Tibial nerve (tissue), 4 donors: ENCODE data around the gene COMTD1. TPM values are rescaled to one million over a fixed set of nuclear protein-coding genes. Genes with fewer than 3 reads are reported as not detected.
"Not testable (repeated sequence)": the region's sequence is repeated elsewhere in the genome, so short reads cannot be mapped to it uniquely, and the experiment has no call there.

Experiments
- DNase-seq, 2 donors: peaks; one replicate each; pipeline ENCODE4 v3.0.0-alpha.2; 2019; ENCODE audit warnings: low spot score in 2 of 2
- H3K27ac ChIP-seq, 4 donors: fragments of 200-600 bp; sonication (generic) in 3 of 4; one replicate each; pipeline ENCODE4 v1.5.1; 2017 to 2019; ENCODE audit warnings: mild to moderate bottlenecking in 1 of 4
- H3K27me3 ChIP-seq, 2 donors: fragments of 200-600 bp; sonication (generic) in 1 of 2; one replicate each; pipeline versions ENCODE4 v1.5.1 to v1.6.0; 2017 to 2019
- H3K36me3 ChIP-seq, 3 donors: fragments of 200-600 bp; sonication (generic); one replicate each; pipeline ENCODE4 v1.5.1; 2018 to 2019
- H3K4me1 ChIP-seq, 4 donors: fragments of 200-600 bp; sonication (generic) in 3 of 4; one replicate each; pipeline ENCODE4 v1.5.1; 2017 to 2019
- H3K4me3 ChIP-seq, 4 donors: fragments of 200-600 bp; sonication (generic) in 3 of 4; one replicate each; pipeline ENCODE4 v1.5.1; 2017 to 2019; ENCODE audit warnings: mild to moderate bottlenecking in 1 of 4, moderate library complexity in 1 of 4
- H3K9me3 ChIP-seq, 4 donors: fragments of 200-600 bp; sonication (generic) in 3 of 4; one replicate each; pipeline ENCODE4 v1.5.1; 2017 to 2019
- CTCF ChIP-seq, 5 experiments: fragments of 200-600 bp in 3 of 5; fragments of 450-650 bp in 2 of 5; sonication (generic) in 3 of 5; IDR thresholded peaks; one replicate each; pipeline ENCODE4 v1.5.1; 2016 to 2019; ENCODE audit warnings: antibody characterized with exemption in 5 of 5, mild to moderate bottlenecking in 3 of 5, moderate library complexity in 2 of 5
- EP300 ChIP-seq, 2 donors: sonication (generic); formaldehyde crosslinking; IDR thresholded peaks; one replicate each; pipeline ENCODE4 v1.6.1; 2017; ENCODE audit warnings: antibody characterized with exemption in 2 of 2, mild to moderate bottlenecking in 1 of 2
- POLR2A ChIP-seq, 2 donors: fragments of 450-650 bp; IDR thresholded peaks; one replicate each; pipeline ENCODE4 v1.6.1; 2017; ENCODE audit warnings: antibody characterized with exemption in 2 of 2, mild to moderate bottlenecking in 2 of 2, moderate library complexity in 2 of 2
- WGBS, 2 donors: methylation state at CpG; one replicate each; pipeline ENCODE4 v1.1.5; 2018; 5-methylcytosine and 5-hydroxymethylcytosine counted together
- total RNA-seq, 4 donors: library from RNA; depleted of rRNA; stranded (reverse); fragments of >200 nt; gene quantifications; one replicate each; pipeline ENCODE4 v1.1.0, GENCODE V29; 2016

COMTD1 gene
- total RNA-seq, 4 donors from 2014 or later = 18.1 to 47.4 (median 31.6) TPM

GRCh38 chr10:75202321-75203045, 33.3 kb downstream of the COMTD1 start:
- no peak for DNase-seq
- Histone ChIP-seq H3K27me3 (no peaks in the 10 kb centered on the region), H3K9me3 (no peaks in the 10 kb centered on the region), H3K36me3 (no peaks in the 10 kb centered on the region), H3K27ac (peak overlapping the region; percentile 23 to 66 (median 48)), H3K4me1 (peaks cover 0 to 23% (median 0%) of the 10 kb centered on the region in 4 donors), H3K4me3 (no peak overlapping the region)
- whole genome bisulfite sequencing, 2 donors = 67 to 86% methylated on average over 1 of the region's 1 CpG
- TF ChIP-seq EP300 (IDR thresholded peaks at IDR 0.05) (no peak), POLR2A (IDR thresholded peaks at IDR 0.05) (no peak), CTCF (IDR thresholded peaks at IDR 0.05) (no peak)

DNA sequence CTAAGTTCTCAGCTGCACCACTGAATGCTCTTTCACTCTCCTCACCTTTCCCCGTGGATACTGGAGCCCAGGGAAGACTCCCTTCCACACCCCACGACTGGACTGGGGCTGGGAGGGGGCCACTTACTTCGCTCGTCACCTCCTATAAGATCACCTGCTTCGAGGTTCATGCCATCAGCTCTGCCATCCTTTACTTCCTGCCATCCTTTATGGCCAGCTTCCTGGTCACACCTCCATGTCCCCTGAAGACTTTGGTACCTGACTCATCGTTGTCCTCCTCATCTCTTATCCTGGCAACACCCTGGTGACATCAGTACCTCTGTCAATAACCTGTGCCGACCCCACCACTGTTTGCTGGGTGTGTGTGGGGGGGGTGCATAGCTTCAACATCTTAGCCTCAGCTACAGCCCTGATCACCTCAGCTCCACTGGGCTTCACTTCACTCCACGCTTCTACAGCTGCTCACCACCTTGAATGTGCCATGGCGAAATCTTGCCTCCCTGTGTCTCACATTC, 33.9 kb downstream of the COMTD1 start:
- no peak for TF ChIP-seq POLR2A (IDR thresholded peaks at IDR 0.05)
- TF ChIP-seq EP300 (IDR thresholded peaks at IDR 0.05) = no peak
- H3K36me3 ChIP-seq = no peaks in the 10 kb centered on the region
- 82 to 86% methylated on average over 9 of the region's 9 CpGs for WGBS, 2 donors
- H3K4me3 ChIP-seq = no peak overlapping the region
- peaks cover 0 to 29% (median 0%) of the 10 kb centered on the region in 4 donors for H3K4me1 ChIP-seq
- no peaks in the 10 kb centered on the region for H3K27me3 ChIP-seq
- H3K9me3 ChIP-seq = no peaks in the 10 kb centered on the region
- no peak for DNase-seq
- H3K27ac ChIP-seq = peak overlapping the region in 3 of 4 donors; percentile 23 to 66 (median 24)

DNA sequence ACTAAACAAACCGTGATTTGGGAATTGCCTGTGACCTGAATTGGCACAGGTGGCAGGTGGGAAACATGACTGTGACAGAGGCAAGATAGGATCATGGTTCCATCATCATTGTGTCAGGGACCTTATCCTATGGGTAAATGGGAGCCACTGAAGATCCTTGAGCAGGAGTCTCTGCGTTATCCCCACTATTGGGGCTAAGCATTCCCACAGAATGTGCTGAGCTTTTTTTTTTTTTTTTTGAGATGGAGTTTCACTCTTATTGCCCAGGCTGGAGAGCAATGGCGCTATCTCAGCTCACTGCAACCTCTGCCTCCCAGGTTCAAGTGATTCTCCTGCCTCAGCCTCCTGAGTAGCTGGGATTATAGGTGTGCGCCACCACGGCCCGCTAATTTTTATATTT, 35.8 kb downstream of the COMTD1 start:
- H3K36me3 ChIP-seq, H3K4me3 ChIP-seq, H3K9me3 ChIP-seq, DNase-seq, H3K27me3 ChIP-seq: not testable (repeated sequence)
- Histone ChIP-seq H3K27ac (peak overlapping the region in 2 of 4 donors; percentile 1 to 84), H3K4me1 (peaks cover 0 to 33% (median 0%) of the 10 kb centered on the region in 4 donors)
- 74 to 79% methylated on average over 6 of the region's 6 CpGs for WGBS, 2 donors

- DNase-seq = no peak
- H3K4me1 ChIP-seq = peaks cover 0 to 28% (median 0%) of the 10 kb centered on the region in 4 donors
- no peaks in the 10 kb centered on the region for H3K36me3 ChIP-seq
- H3K27ac ChIP-seq = peak overlapping the region in 2 of 4 donors; percentile 65 to 84
- no peaks in the 10 kb centered on the region for H3K9me3 ChIP-seq
- 42 to 49% methylated on average over 2 of the region's 2 CpGs for WGBS, 2 donors
- TF ChIP-seq POLR2A (IDR thresholded peaks at IDR 0.05) (no peak), EP300 (IDR thresholded peaks at IDR 0.05) (no peak), CTCF (IDR thresholded peaks at IDR 0.05) (no peak)
- H3K27me3 ChIP-seq = no peaks in the 10 kb centered on the region
- no peak overlapping the region for H3K4me3 ChIP-seq
These were observed 37.9 kb downstream of the COMTD1 start for GRCh38 chr10:75197906-75198305.

DNA sequence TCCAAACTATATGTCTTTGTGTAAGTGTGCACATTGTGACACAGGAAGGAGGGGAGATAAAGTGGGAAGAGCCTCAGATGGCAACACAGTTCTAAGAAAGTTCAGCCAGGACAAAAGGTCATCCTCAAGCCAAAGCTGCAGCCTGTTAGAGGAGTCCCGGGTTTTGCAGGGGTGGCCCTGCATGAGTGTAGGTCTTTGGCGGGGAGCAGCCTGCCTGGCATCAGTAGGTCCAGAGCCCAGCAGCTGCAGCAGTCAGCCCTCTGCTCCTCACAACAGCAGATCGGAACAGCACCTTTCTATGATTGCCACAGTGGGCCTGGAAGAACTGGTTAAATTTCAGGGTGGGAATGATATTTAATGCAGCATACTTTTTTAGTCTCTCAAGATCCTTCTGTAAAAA, 38.7 kb downstream of the COMTD1 start:
- 67 to 78% methylated on average over 3 of the region's 3 CpGs for WGBS, 2 donors
- no peaks in the 10 kb centered on the region for H3K27me3 ChIP-seq
- H3K9me3 ChIP-seq = no peaks in the 10 kb centered on the region
- H3K36me3 ChIP-seq = no peaks in the 10 kb centered on the region
- no peak overlapping the region for H3K4me3 ChIP-seq
- H3K4me1 ChIP-seq = peaks cover 0 to 28% (median 3%) of the 10 kb centered on the region in 4 donors
- peak overlapping the region in 3 of 4 donors; percentile 1 to 84 (median 65) for H3K27ac ChIP-seq
- no peak for DNase-seq
- TF ChIP-seq CTCF (IDR thresholded peaks at IDR 0.05) = no peak
- no peak for TF ChIP-seq POLR2A (IDR thresholded peaks at IDR 0.05)
- TF ChIP-seq EP300 (IDR thresholded peaks at IDR 0.05) = no peak

GRCh38 chr10:75195035-75195763, 40.6 kb downstream of the COMTD1 start:
- Histone ChIP-seq H3K9me3 (no peaks in the 10 kb centered on the region), H3K27me3 (no peaks in the 10 kb centered on the region), H3K4me3 (no peak overlapping the region), H3K27ac (peak overlapping the region in 2 of 4 donors; percentile 65 to 84), H3K36me3 (no peaks in the 10 kb centered on the region), H3K4me1 (peaks cover 0 to 38% (median 9%) of the 10 kb centered on the region in 4 donors)
- TF ChIP-seq CTCF (IDR thresholded peaks at IDR 0.05) (no peak), EP300 (IDR thresholded peaks at IDR 0.05) (no peak), POLR2A (IDR thresholded peaks at IDR 0.05) (no peak)
- WGBS, 2 donors = 66 to 78% methylated on average over 6 of the region's 6 CpGs
- DNase-seq = no peak

DNA sequence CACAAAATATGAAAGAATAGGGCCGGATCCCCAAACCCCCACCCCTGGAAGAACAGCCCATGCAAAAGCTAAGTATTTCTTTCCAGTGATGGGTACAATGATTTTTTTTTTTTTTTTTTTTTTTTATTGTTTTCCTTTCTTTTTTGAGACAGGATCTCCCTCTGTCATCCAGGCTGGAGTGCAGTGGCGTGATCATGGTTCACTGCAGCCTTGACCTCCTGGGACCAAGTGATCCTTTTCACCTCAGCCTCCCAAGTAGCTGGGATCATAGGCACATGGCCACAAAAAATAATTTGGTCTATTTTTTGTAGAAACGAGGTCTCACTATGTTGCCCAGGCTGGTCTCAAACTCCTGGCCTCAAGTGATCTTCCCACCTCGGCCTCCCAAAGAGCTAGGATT, 41.1 kb downstream of the COMTD1 start:
- not testable (repeated sequence) for H3K9me3 ChIP-seq, H3K27me3 ChIP-seq, H3K36me3 ChIP-seq, DNase-seq, H3K4me3 ChIP-seq
- WGBS, 2 donors = 84 to 88% methylated on average over 4 of the region's 4 CpGs
- peak overlapping the region in 1 of 4 donors; percentile 84 for H3K27ac ChIP-seq
- H3K4me1 ChIP-seq = peaks cover 0 to 38% (median 9%) of the 10 kb centered on the region in 4 donors
